H9 (cell line): ENCODE data around the gene ADGRF5. TPM values are rescaled to one million over a fixed set of nuclear protein-coding genes. Genes with fewer than 3 reads are reported as not detected.

Experiments used
- DNase-seq: peaks from one replicate; pipeline ENCODE4 v3.0.0-alpha.2; 2017
- H2AFZ ChIP-seq: one replicate; pipeline ENCODE4 v1.6.1; 2013; ENCODE audit warnings: mild to moderate bottlenecking, low read length, control low read depth, moderate library complexity
- H2AK5ac ChIP-seq: 2 replicates; pipeline ENCODE4 v1.6.1; 2013; ENCODE audit warnings: low read length, control low read depth, mixed read lengths; ENCODE audit not compliant: insufficient read length
- H2BK120ac ChIP-seq: one replicate; pipeline ENCODE4 v1.6.1; 2013; ENCODE audit warnings: low read depth, mild to moderate bottlenecking, low read length, control low read depth, inconsistent platforms; ENCODE audit not compliant: poor library complexity, severe bottlenecking
- H2BK12ac ChIP-seq: 2 replicates; pipeline ENCODE4 v1.6.1; 2013; ENCODE audit warnings: low read length, control low read depth, mixed read lengths, low read depth; ENCODE audit not compliant: insufficient read length
- H2BK15ac ChIP-seq: 2 replicates; pipeline ENCODE4 v1.6.1; 2013; ENCODE audit warnings: low read depth, low read length, control low read depth
- H2BK20ac ChIP-seq: one replicate; pipeline ENCODE4 v1.6.1; 2013; ENCODE audit warnings: low read depth, mild to moderate bottlenecking, low read length, control low read depth, inconsistent platforms; ENCODE audit not compliant: poor library complexity, severe bottlenecking
- H2BK5ac ChIP-seq: 2 replicates; pipeline ENCODE4 v1.6.1; 2013; ENCODE audit warnings: low read length, control low read depth, mixed read lengths; ENCODE audit not compliant: insufficient read length
- H3K14ac ChIP-seq: 2 replicates; pipeline ENCODE4 v1.6.1; 2013; ENCODE audit warnings: low read length, control low read depth; ENCODE audit not compliant: insufficient read depth
- H3K18ac ChIP-seq: 2 replicates; pipeline ENCODE4 v1.6.1; 2013; ENCODE audit warnings: low read depth, mild to moderate bottlenecking, mixed read lengths, low read length, control low read depth; ENCODE audit not compliant: insufficient read length
- H3K23ac ChIP-seq: 2 replicates; pipeline ENCODE4 v1.6.1; 2013; ENCODE audit warnings: low read length, control low read depth, mixed read lengths, low read depth; ENCODE audit not compliant: insufficient read length
- H3K23me2 ChIP-seq: 2 replicates; pipeline ENCODE4 v1.6.1; 2013; ENCODE audit warnings: low read depth, mild to moderate bottlenecking, mixed read lengths, low read length, control low read depth; ENCODE audit not compliant: insufficient read length, poor library complexity, severe bottlenecking
- H3K27ac ChIP-seq: 2 replicates; pipeline ENCODE4 v1.5.1; 2013; ENCODE audit warnings: low read length, control low read depth, mixed read lengths, low read depth; ENCODE audit not compliant: insufficient read length
- H3K27me3 ChIP-seq: 2 replicates; pipeline ENCODE4 v1.6.1; 2013; ENCODE audit warnings: low read length, control low read depth, inconsistent platforms; ENCODE audit not compliant: insufficient read depth
- H3K4ac ChIP-seq: 2 replicates; pipeline ENCODE4 v1.6.1; 2013; ENCODE audit warnings: low read depth, mild to moderate bottlenecking, control low read depth, inconsistent platforms, low read length, moderate library complexity
- H3K4me1 ChIP-seq: 2 replicates; pipeline ENCODE4 v1.6.1; 2013; ENCODE audit warnings: low read length, control low read depth, inconsistent platforms; ENCODE audit not compliant: insufficient read depth
- H3K4me2 ChIP-seq: 2 replicates; pipeline ENCODE4 v1.6.1; 2013; ENCODE audit warnings: low read length, control low read depth, mixed read lengths; ENCODE audit not compliant: insufficient read length, insufficient read depth
- H3K56ac ChIP-seq: 2 replicates; pipeline ENCODE4 v1.6.1; 2013; ENCODE audit warnings: low read depth, mild to moderate bottlenecking, mixed read lengths, low read length, control low read depth; ENCODE audit not compliant: insufficient read length
- H3K79me1 ChIP-seq: 2 replicates; pipeline ENCODE4 v1.6.1; 2013; ENCODE audit warnings: low read depth, mild to moderate bottlenecking, moderate library complexity, low read length, control low read depth, inconsistent platforms; ENCODE audit not compliant: insufficient read depth, poor library complexity, severe bottlenecking
- H3K79me2 ChIP-seq: 2 replicates; pipeline ENCODE4 v1.6.1; 2013; ENCODE audit warnings: low read length, control low read depth, inconsistent platforms; ENCODE audit not compliant: insufficient read depth
- H3K9ac ChIP-seq: 2 replicates; pipeline ENCODE4 v1.6.1; 2013; ENCODE audit warnings: low read length, control low read depth, mixed read lengths; ENCODE audit not compliant: insufficient read length; ENCODE audit errors: extremely low read depth
- H3K9me3 ChIP-seq: one replicate; pipeline ENCODE4 v1.6.1; 2013; ENCODE audit warnings: low read depth, low read length, inconsistent platforms; ENCODE audit not compliant: control insufficient read depth
- H3T11ph ChIP-seq: one replicate; pipeline ENCODE4 v1.6.1; 2013; ENCODE audit warnings: mild to moderate bottlenecking, low read length, control low read depth, inconsistent platforms
- H4K20me1 ChIP-seq: one replicate; pipeline ENCODE4 v1.6.1; 2013; ENCODE audit not compliant: control insufficient read depth, insufficient read length, insufficient read depth
- H4K5ac ChIP-seq: 2 replicates; pipeline ENCODE4 v1.6.1; 2013; ENCODE audit warnings: low read depth, mild to moderate bottlenecking, mixed read lengths, low read length, control low read depth; ENCODE audit not compliant: insufficient read length
- H4K8ac ChIP-seq: replicated peaks from 2 replicates; pipeline ENCODE4 v1.6.1; 2013; ENCODE audit warnings: low read length, control low read depth, mixed read lengths, low read depth; ENCODE audit not compliant: insufficient read length
- H4K91ac ChIP-seq: 2 replicates; pipeline ENCODE4 v1.6.1; 2013; ENCODE audit warnings: low read depth, mild to moderate bottlenecking, moderate library complexity, mixed read lengths, low read length, control low read depth; ENCODE audit not compliant: insufficient read length
- H3K27ac Mint-ChIP-seq, 3 experiments: 2 replicates in 2 of 3; 3 replicates in 1 of 3; pipeline ENCODE4 v1.8.0; 2020 to 2021; ENCODE audit warnings: mixed read lengths in 3 of 3, mild to moderate bottlenecking in 1 of 3, moderate library complexity in 1 of 3
- H3K27me3 Mint-ChIP-seq: 2 replicates; pipeline ENCODE4 v1.8.0; 2021; ENCODE audit warnings: low read depth, mild to moderate bottlenecking, moderate library complexity, mixed read lengths
- H3K36me3 Mint-ChIP-seq, 3 experiments: 2 replicates in 2 of 3; 3 replicates in 1 of 3; pipeline ENCODE4 v1.8.0; 2020 to 2021; ENCODE audit warnings: low read depth in 3 of 3, mixed read lengths in 3 of 3; ENCODE audit not compliant: insufficient read depth in 1 of 3
- H3K4me1 Mint-ChIP-seq, 2 experiments: 2 replicates each; pipeline ENCODE4 v1.8.0; 2020; ENCODE audit warnings: mixed read lengths in 2 of 2
- H3K4me3 Mint-ChIP-seq, 2 experiments: 2 replicates in 1 of 2; 3 replicates in 1 of 2; pipeline ENCODE4 v1.8.0; 2020 to 2021; ENCODE audit warnings: mild to moderate bottlenecking in 2 of 2, mixed read lengths in 2 of 2, moderate library complexity in 1 of 2
- H3K9me3 Mint-ChIP-seq, 2 experiments: 2 replicates in 1 of 2; 3 replicates in 1 of 2; pipeline ENCODE4 v1.8.0; 2020; ENCODE audit warnings: mild to moderate bottlenecking in 2 of 2, mixed read lengths in 2 of 2, moderate library complexity in 1 of 2
- CTCF ChIP-seq: fragments of 200-600 bp; sonication (generic); conservative IDR thresholded peaks from 3 replicates; pipeline ENCODE4 v1.8.0; 2021; ENCODE audit warnings: antibody characterized with exemption, mild to moderate bottlenecking
- WGBS: extraction: QIAGEN DNeasy Blood & Tissue Kit; methylation state at CpG from one replicate; pipeline ENCODE4 v1.1.7; 2013; ENCODE audit warnings: missing lambda C conversion rate, low lambda C conversion rate, mixed read lengths; ENCODE audit not compliant: insufficient read length; ENCODE audit errors: extremely low coverage; 5-methylcytosine and 5-hydroxymethylcytosine counted together
- total RNA-seq: library from RNA; stranded (reverse); gene quantifications from 2 replicates; pipeline ENCODE4 v1.2.1, GENCODE V29; 2021

ADGRF5 gene
- total RNA-seq, 1 experiment from 2014 or later = not detected

- H2BK20ac ChIP-seq = no peak overlapping the region
- Mint-ChIP-seq H3K4me1 (peaks cover 9 to 14% of the 10 kb centered on the region in 2 experiments), H3K4me3 (no peak overlapping the region), H3K27ac (peak overlapping the region in 1 of 3 experiments; percentile 34; a peak in 1 of 7 replicates), H3K36me3 (no peaks in the 10 kb centered on the region; a peak in 1 of 7 replicates), H3K9me3 (no peaks in the 10 kb centered on the region; a peak in 1 of 5 replicates), H3K27me3 (peaks cover 13% of the 10 kb centered on the region)
- DNase-seq = no peak
- no peak overlapping the region for H3K4me2 ChIP-seq
- H3K9me3 ChIP-seq = no peaks in the 10 kb centered on the region
- no peak overlapping the region for H2AK5ac ChIP-seq
- no peaks in the 10 kb centered on the region for H4K20me1 ChIP-seq
- no peak overlapping the region for H3K27ac ChIP-seq
- H3K27me3 ChIP-seq = no peaks in the 10 kb centered on the region
- H2BK5ac ChIP-seq = no peak overlapping the region
- H4K8ac ChIP-seq = no peak overlapping the region
- H3K23me2 ChIP-seq = no peaks in the 10 kb centered on the region
- TF ChIP-seq CTCF = no peak
- no peak overlapping the region for H3T11ph ChIP-seq
- H3K79me1 ChIP-seq = no peaks in the 10 kb centered on the region
- no peak overlapping the region for H3K18ac ChIP-seq
- H3K9ac ChIP-seq = no peak overlapping the region
- H3K79me2 ChIP-seq = no peaks in the 10 kb centered on the region
- no peak overlapping the region for H2BK15ac ChIP-seq
- no CpG with 5 or more reads among the region's 5 CpGs for WGBS
- H4K91ac ChIP-seq = no peak overlapping the region
- no peak overlapping the region for H2AFZ ChIP-seq
- H3K4ac ChIP-seq = no peak overlapping the region
- no peak overlapping the region for H3K56ac ChIP-seq
- H2BK120ac ChIP-seq = no peak overlapping the region
- no peak overlapping the region for H3K23ac ChIP-seq
- no peak overlapping the region for H2BK12ac ChIP-seq
- no peak overlapping the region for H3K14ac ChIP-seq
- H3K4me1 ChIP-seq = no peaks in the 10 kb centered on the region; the same call in 1 of the 2 replicates
- no peak overlapping the region for H4K5ac ChIP-seq
Observed at GRCh38 chr6:46849361-46849690, 72.4 kb downstream of the ADGRF5 start.
